Loucy (cell line): ENCODE results near the gene SIK2.

Experiments used
- CTCF ChIP-seq: fragments of 200-600 bp; sonication (generic); conservative IDR thresholded peaks from 2 replicates; pipeline ENCODE4 v1.5.1; 2014; ENCODE audit warnings: mild to moderate bottlenecking, antibody characterized with exemption, low read length
- EZH2phosphoT487 ChIP-seq: fragments of 200-600 bp; IDR thresholded peaks from 2 replicates; pipeline ENCODE4 v1.6.1; 2018; ENCODE audit warnings: antibody characterized with exemption, mild to moderate bottlenecking, moderate library complexity, borderline replicate concordance

- TF ChIP-seq CTCF (no peak), EZH2phosphoT487 (no peak)
Measured at GRCh38 chr11:111635706-111636045, 33.4 kb downstream of the SIK2 start.
